DMS114 treated with DMSO at 0.1 percent for 48 hours (cell line): ENCODE measurements around the gene NKD2.
"Not testable (repeated sequence)": the region's sequence is repeated elsewhere in the genome, so short reads cannot be mapped to it uniquely, and the experiment has no call there.

Source experiments
- DNase-seq: peaks from one replicate; lab custom pipeline; 2025; ENCODE audit not compliant: unreplicated experiment; lab: John Stamatoyannopoulos, UW

Gene NKD2

DNA sequence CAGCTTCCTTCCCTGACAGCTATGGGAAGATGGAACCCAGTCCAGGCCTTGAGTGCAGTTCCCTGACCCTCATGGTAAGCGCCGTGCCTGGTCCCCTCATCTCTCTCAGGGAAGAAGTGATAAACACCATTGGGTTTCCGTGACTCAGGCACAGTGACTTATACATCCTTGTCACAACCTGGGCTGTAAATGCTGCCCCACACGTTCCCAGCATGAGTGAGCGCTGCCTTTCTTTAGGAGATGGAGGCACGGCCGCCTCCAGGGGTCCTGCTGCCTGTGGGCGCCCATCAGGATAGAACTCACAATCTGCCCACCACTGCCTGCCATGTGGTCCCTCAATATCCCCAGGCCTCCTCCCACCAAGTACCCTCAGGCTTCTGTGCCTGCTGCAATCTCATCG lies 8.3 kb upstream of the NKD2 start:
- DNase-seq, result no peak

- DNase-seq, result not testable (repeated sequence)
Observed at GRCh38 chr5:1000831-1001230, 7.8 kb upstream of the NKD2 start.

DNA sequence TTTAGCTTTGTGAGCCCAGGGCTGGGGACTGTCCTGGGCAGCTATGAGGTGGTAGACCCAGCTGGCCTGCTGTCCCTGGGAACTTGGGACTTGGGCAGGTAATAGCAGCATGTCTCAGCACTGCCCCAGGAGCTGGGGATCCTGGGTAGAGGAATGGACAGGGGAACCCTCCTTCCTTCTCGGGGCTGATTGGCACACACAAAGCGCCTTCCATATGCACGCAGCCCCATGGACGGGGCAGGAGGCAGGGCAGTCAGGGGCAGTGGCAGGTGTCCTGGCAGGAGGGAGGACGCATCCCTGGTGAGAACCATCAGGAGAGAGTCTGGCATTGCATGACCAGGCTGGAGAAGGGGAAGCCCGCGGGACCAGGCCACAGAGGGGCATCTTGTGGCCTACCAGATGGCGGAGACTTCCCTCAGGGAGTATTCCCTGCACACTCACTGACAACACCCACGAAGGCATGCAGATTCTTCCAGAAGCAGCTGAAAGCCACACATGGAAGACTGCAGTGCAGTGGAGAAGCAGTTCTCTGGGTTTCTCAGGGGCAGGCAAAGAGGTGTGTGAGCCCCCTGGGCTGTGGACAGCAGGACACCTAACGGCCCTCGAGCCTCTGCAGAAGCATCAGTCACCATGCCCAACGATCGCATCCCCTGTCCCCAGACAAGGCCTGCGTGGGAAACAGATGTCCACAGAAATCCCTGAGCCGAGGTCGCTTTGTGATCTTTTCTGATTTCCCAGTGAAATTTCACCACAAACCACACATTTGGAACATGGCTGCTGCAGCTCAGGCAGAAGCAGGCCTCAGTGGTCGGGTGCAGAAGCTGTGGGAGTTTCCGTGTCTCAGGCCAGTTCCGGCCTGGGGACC lies 7.0 kb upstream of the NKD2 start:
- no peak for DNase-seq

- no peak for DNase-seq
Observed at GRCh38 chr5:1002271-1002546, 6.4 kb upstream of the NKD2 start.

DNA sequence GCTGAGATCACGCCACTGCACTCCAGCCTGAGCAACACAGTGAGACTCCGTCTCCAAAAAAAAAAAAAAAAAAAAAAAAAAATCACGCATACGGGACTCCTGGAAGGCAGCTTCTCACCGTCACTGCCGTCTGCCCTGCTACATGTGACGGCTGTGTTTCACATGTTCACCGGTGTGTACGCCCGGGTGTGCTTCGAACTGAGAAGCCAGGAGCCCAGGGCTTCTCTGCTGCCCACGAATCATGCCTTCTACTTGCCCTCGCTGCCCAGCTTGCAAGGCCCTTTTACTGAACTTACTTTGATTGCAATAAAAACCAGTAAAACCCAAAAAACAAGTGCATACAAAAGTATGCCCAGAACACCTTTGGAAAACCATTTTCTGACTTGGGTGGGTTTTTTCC lies 5.8 kb upstream of the NKD2 start:
- DNase-seq, result no peak

DNA sequence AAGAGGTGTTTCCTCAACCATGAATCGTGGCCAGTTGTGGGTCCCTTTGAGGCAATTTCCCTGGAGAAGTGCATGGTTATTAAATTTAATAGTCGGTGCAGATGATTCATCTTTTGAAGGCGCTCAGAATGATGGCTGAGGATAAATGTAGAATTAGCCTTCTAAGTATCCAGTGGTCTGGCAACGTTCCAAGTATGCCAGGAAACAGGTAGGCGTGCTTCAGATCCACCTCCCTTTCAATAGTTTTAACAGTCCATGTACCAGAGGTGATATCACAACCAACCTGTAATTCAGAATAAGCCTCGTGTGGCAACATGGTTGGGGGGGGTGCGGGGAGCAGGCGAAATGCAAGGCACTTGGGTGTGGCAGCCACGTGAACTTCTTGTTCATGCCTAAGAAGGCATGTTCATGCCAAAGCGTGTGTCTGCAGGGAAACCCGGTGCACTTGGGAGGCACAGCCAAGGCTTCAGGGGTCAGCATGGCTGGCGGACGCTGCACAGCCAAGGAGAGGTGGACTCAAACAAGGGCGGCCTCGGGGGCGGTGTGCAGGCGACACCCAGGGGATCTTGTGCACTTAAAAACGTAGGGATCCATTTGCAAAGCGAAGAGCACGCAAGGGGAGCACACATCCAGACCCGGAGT lies 5.2 kb upstream of the NKD2 start:
- no peak for DNase-seq

DNA sequence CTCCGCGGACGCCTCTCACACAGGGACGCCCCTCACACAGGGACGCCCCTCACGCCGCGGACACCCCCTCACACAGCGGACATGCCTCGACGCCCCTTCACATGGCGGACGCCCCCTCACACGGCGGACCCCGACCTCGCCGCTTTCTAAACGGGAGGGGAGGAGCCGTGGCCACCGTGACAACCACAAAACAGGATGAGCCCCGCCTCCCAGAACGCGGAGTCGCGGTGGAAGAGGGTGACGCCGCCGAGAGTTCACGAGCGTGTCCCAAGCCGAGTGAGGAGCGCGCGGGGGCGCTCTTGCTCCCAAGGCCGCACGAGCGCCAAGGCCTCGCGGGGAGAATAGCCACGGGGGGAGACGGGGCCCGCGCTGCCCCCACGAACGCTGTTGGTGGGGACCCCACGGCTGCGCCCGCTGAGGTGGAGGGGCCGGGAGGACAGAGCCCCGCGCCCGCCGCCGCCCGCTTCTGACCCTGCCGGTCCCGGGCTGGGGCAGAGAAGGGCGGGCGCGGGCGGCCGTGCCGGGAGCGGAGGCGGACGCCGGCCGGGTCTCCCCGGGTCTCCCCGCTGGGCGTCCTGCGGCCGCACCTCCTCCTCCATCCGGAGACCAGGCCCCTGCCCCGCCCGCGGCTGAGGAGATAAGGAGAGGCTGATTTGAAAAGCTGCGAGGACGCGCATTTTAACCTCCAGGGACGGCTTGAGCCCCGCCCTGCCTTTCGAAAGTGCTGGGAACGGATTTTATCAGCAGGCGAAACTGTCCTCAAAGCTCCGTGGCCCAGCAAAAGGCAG lies 3.9 kb upstream of the NKD2 start:
- DNase-seq, result no peak

DNA sequence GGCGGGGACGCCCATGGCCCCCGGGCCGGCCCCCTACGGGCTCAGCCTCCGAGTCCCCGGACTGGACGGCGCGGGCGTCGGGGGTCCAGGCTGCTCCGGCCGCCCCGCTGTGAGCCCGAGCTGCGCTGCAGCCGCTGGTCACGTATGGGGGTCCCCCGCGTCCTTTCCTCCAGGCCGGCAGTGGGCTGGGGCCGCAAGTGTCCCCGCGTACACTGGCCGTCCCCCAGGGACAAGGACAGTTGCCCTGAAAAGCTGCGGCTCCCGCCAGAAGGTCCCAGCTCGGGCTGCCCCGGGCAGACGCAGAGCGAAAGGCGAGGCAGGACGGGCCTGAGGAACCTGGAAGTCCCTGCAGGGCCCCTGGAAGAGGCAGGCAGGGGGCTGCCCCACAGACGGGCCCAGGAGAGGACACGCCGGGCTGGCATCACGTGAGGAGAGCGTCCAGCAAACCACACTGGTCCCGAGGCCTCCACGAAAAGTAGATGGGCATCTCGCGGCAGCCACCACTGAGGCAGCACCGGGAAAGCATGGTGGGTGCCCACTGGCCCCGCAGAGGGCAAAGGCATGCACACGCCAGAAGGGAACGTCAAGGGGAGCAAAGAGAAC lies 3.3 kb upstream of the NKD2 start:
- DNase-seq, result no peak

DNA sequence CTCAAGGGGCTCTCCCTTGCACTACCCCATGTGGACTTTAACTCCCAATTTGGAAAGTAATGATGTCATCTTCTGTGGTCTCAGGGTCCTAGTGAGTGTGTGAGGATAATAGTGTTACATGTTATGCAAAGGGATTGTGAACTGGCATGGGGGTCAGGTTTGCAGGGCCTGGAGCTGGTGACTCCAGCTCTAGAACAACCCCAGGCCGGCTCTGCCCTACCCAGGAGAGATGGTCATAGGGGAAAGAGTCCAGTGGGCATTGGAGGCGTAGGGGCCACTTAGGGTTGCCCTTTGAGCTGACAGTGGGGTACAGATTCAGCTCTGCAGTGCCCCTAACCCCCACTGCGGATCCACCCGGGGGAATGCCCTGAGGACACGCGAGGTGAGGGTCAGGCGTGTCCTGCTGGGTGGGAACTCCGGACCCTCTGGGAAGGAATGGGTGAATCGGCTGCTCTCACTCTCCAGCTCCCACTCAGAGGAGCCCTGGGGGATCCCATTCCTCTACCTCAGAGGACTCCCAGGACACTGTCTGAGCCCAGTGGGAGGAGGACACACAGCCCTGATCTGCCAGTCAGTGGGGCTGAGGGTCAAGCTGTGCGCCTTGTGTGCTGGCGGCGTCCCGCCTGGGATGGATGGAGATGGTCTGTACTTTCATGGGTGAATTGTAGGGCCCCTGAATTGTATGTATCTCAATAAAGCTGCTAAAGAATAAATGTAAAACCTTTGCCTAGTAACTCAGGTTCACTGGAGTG lies 2.5 kb upstream of the NKD2 start:
- no peak for DNase-seq

- DNase-seq, result no peak
Observed at GRCh38 chr5:1006656-1007071, 1.9 kb upstream of the NKD2 start.

- peak; percentile 7 for DNase-seq
Observed at GRCh38 chr5:1007221-1007680, 1.4 kb upstream of the NKD2 start.

- no peak for DNase-seq
Observed at GRCh38 chr5:1007681-1008450, 736 bp upstream of the NKD2 start.

DNA sequence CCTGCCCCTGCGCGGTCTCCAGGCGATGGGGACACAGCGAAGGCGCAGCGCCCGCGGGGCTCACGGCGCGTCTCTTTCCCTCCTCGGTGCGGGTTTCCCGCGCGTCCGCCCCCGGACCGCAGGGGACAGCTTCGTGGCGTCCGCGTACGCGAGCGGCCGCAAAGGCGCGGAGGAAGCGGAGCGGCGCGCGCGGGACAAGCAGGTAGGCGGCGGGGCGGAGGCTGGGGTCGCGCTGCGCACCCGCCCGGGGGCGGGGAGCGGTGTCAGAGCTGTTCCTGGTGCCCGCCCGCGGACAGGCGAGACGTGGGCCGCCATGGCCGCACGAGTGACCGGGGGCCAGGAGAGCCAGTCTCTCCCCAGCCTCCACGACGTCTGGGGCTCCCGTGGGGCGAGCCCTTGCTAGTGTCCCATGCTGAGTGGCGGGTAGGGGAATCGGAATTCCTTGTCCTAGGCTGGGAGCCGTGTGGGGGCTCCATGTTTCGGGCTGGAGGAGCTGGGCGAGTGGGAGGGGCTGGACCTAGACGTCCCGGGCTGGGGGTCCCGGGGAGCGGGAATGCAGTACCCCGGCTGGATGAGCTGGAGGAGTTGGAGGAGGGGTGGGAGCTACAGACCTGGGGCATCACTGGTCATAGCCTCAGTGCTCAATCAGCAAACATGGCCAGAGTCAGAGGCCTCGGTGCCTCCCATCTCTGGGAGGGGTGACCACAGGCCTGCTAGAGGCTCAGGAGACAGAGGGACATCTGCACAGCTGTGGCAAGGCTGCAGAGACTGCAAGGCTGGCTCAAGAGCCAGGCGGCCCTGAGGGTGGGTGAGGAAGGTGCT lies 968 bp downstream of the NKD2 start:
- no peak for DNase-seq

GRCh38 chr5:1010181-1010510 lies 1.5 kb downstream of the NKD2 start:
- no peak for DNase-seq

- no peak for DNase-seq
Observed at GRCh38 chr5:1010641-1011046, 2.0 kb downstream of the NKD2 start.

- no peak for DNase-seq
Observed at GRCh38 chr5:1011226-1011631, 2.6 kb downstream of the NKD2 start.

DNA sequence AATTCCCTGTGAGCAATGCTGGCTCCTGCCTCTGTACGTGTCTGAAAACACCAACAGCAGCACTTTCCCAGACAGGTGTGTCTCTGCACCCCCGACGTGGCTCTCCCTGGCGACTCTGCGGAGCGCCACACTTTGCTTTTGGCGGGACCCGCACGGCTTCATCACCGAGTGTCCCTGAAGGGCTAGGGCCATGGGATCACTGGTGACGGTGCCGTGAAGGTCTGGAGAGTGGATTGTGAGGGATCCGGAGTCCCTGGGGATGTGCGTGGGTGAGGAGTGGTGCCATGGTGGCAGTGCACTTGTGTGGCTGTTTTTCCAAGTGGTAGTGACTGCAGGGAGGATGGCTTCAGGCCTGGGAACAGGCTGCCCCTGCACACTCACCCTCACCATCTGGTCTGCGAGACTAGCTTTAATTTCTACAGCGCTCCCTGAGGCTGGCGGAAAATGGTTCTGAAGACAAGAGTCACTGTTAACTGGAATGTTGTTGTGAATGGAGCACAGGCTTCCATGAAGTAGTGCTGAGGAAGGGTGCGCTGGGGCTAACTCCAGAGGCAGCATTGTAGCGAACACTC lies 3.2 kb downstream of the NKD2 start:
- no peak for DNase-seq

- DNase-seq, result no peak
Observed at GRCh38 chr5:1012313-1012841, 3.8 kb downstream of the NKD2 start.

- no peak for DNase-seq
Observed at GRCh38 chr5:1012900-1013237, 4.3 kb downstream of the NKD2 start.
